Hepatocyte (in vitro differentiated cells): ENCODE results near the gene UBTD1.

Source experiments
- EZH2 ChIP-seq: fragments of 200-600 bp; sonication (generic); IDR thresholded peaks from 2 replicates; pipeline ENCODE4 v1.6.1; 2016; ENCODE audit warnings: antibody characterized with exemption, mild to moderate bottlenecking, borderline replicate concordance
- TF ChIP-seq, protein P1 (sequence below): fragments of 200-600 bp; sonication (generic); IDR thresholded peaks from 2 replicates; pipeline ENCODE4 v1.5.1; 2016; ENCODE audit warnings: antibody characterized with exemption, mild to moderate bottlenecking; ENCODE audit not compliant: poor library complexity

DNA sequence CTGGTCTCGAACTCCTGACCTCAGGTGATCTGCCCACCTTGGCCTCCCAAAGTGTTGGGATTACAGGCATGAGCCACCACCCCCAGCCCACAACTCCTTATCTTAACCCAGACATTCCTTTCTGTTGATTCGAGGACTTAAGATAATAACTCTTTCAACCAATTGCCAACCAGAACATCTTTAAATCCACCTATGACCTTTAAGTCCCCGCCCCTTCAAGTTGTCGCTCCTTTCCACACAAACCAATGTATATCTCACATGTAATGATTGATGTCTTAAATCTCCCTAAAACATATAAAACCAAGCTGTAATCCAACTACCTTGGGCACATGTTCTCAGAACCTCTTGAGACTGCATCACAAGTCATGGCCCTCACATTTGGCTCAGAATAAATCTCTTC lies 66.1 kb downstream of the UBTD1 start:
- TF ChIP-seq, protein P1, sequence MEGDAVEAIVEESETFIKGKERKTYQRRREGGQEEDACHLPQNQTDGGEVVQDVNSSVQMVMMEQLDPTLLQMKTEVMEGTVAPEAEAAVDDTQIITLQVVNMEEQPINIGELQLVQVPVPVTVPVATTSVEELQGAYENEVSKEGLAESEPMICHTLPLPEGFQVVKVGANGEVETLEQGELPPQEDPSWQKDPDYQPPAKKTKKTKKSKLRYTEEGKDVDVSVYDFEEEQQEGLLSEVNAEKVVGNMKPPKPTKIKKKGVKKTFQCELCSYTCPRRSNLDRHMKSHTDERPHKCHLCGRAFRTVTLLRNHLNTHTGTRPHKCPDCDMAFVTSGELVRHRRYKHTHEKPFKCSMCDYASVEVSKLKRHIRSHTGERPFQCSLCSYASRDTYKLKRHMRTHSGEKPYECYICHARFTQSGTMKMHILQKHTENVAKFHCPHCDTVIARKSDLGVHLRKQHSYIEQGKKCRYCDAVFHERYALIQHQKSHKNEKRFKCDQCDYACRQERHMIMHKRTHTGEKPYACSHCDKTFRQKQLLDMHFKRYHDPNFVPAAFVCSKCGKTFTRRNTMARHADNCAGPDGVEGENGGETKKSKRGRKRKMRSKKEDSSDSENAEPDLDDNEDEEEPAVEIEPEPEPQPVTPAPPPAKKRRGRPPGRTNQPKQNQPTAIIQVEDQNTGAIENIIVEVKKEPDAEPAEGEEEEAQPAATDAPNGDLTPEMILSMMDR: no peak
- no peak for TF ChIP-seq EZH2
